Measurements from ENCODE around the gene CLEC4A. TPM values are rescaled to one million over a fixed set of nuclear protein-coding genes. Genes with fewer than 3 reads are reported as not detected.

CLEC4A gene
- total RNA-seq = 3.8 TPM

GRCh38 chr12:8123124-8123912 is at the start of gene CLEC4A:
Gene CLEC4A (plus strand): TSS chr12:8123617. CDS start chr12:8123879, 262 bp downstream.

DNA sequence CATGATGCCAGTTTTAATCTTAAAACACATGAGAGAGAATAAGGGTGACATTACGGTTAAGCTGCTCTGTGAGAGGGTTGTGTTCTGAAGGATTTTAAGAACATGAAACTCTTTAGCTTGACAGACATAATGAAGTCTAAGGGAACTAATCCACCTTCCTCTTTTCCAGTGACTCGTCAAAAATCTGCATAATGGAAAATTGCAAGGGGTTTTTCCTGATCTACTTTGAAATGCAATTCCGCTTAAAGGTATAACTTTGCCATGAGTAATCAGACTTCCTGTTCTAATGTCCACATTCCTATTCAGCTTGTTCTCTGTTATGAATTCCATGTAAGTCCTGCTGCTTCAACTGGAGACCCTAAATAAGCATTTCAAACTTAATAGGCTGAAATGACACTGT is 33.4 kb downstream of the CLEC4A start, which contains the start of gene ZNF705A:
Gene ZNF705A (plus strand): TSS at position 171 of the 400 bp plus-strand sequence. CDS start 15,611 bp downstream, outside the sequence.

Other genes starting within 250 kb of the CLEC4A start
- 59.5 TPM for gene SLC2A3, start 187.4 kb upstream of the CLEC4A start, total RNA-seq
- gene FOXJ2, start 90.9 kb upstream of the CLEC4A start, total RNA-seq = 10.6 TPM
- gene C3AR1, start 57.3 kb upstream of the CLEC4A start, total RNA-seq = 0.63 TPM
- 200 TPM for gene NECAP1, start 41.3 kb upstream of the CLEC4A start, total RNA-seq
- not detected for gene ZNF705A, start 33.4 kb downstream of the CLEC4A start, total RNA-seq
- not detected for gene FAM90A1, start 104.0 kb downstream of the CLEC4A start, total RNA-seq

All from parietal lobe (tissue), 1 donor.